ENCODE data around the gene ERC2. TPM values are rescaled to one million over a fixed set of nuclear protein-coding genes. Genes with fewer than 3 reads are reported as not detected.

Gene ERC2
- total RNA-seq, 1 donor from 2014 or later = 7.4 TPM

GRCh38 chr3:55476515-55476914 is 991.8 kb downstream of the ERC2 start:
- Histone ChIP-seq H3K9ac (ENCODE audit: low read length) (peak overlapping the region; percentile 99), H3K36me3 (ENCODE audit: insufficient read depth, low read length) (peaks cover 57% of the 10 kb centered on the region)
- DNase-seq (ENCODE audit: low read depth) = peak; percentile 95

DNA sequence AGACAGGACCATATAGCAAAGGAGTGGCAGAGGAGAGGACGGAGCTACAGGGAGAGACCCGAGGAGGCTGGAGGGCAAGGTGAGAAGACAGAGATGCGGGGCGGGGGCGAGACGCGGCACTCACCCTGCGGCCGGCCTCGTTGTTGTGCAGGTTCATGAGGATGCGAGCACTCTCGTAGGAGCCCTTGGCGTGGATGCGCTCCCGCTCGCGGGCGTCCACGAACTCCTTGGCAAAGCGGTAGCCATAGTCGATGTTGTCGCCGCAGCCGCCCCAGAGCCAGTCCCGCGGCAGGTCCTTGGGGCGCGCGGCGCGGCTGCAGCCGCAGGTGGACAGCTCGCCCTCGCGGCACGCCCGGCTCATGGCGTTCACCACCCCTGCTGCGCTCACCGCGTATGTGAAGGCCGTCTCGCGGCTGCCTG is 994.0 kb downstream of the ERC2 start:
- Mint-ChIP-seq H3K27me3 (ENCODE audit: low read depth, unreplicated experiment) (peaks cover 10% of the 10 kb centered on the region), H3K36me3 (ENCODE audit: low read depth, unreplicated experiment) (peaks cover 37% of the 10 kb centered on the region), H3K4me3 (ENCODE audit: unreplicated experiment) (peak overlapping the region; percentile 66), H3K9me3 (ENCODE audit: unreplicated experiment) (no peaks in the 10 kb centered on the region), H3K4me1 (ENCODE audit: low read depth, unreplicated experiment) (peaks cover 26% of the 10 kb centered on the region), H3K27ac (ENCODE audit: unreplicated experiment) (no peak overlapping the region)
- DNase-seq (ENCODE audit: low read depth) (no peak), FAIRE-seq (no peak)
- no peak overlapping the region for H2AFZ ChIP-seq (ENCODE audit: low read depth, low read length)
- peak overlapping the region; percentile 70 for H3K9ac ChIP-seq (ENCODE audit: low read length)
- H4K20me1 ChIP-seq (ENCODE audit: insufficient read depth, low read length) = peaks cover 54% of the 10 kb centered on the region
- peaks cover 51% of the 10 kb centered on the region for H3K4me1 ChIP-seq (ENCODE audit: insufficient read depth, low read length)
- peak overlapping the region; percentile 33 for H3K27ac ChIP-seq (ENCODE audit: low read depth, low read length)
- no peaks in the 10 kb centered on the region for H3K27me3 ChIP-seq (ENCODE audit: insufficient read depth, low read length)
- H3K4me3 ChIP-seq (ENCODE audit: insufficient read depth, low read depth, low read length) = no peak overlapping the region
- peak overlapping the region; percentile 68 for H3K4me2 ChIP-seq (ENCODE audit: low read length)
- H3K36me3 ChIP-seq (ENCODE audit: insufficient read depth, low read length) = peaks cover 66% of the 10 kb centered on the region
- TF ChIP-seq EZH2 (IDR thresholded peaks at IDR 0.05; ENCODE audit: insufficient read depth, low read length) (no peak), CTCF (IDR thresholded peaks at IDR 0.05; ENCODE audit: insufficient read depth, low read depth, low read length) (no peak)
- no peaks in the 10 kb centered on the region for H3K9me3 ChIP-seq (ENCODE audit: insufficient read depth, low read depth, low read length)
- H3K79me2 ChIP-seq (ENCODE audit: insufficient read depth, low read length) = peaks cover 95% of the 10 kb centered on the region

More at GRCh38 chr3:55476515-55476914, 991.8 kb downstream of the ERC2 start:
- Histone ChIP-seq H3K27ac (ENCODE audit: low read depth, low read length) (peak overlapping the region; percentile 97), H3K4me2 (ENCODE audit: low read length) (peak overlapping the region; percentile 97), H4K20me1 (ENCODE audit: insufficient read depth, low read length) (peaks cover 42% of the 10 kb centered on the region), H3K4me1 (ENCODE audit: insufficient read depth, low read length) (peaks cover 38% of the 10 kb centered on the region), H3K4me3 (ENCODE audit: insufficient read depth, low read depth, low read length) (peak overlapping the region; percentile 95), H3K79me2 (ENCODE audit: insufficient read depth, low read length) (peaks cover 97% of the 10 kb centered on the region), H2AFZ (ENCODE audit: low read depth, low read length) (no peak overlapping the region), H3K27me3 (ENCODE audit: insufficient read depth, low read length) (no peaks in the 10 kb centered on the region), H3K9me3 (ENCODE audit: insufficient read depth, low read depth, low read length) (no peaks in the 10 kb centered on the region)
- TF ChIP-seq CTCF (IDR thresholded peaks at IDR 0.05; ENCODE audit: insufficient read depth, low read depth, low read length) = no peak
- no peak for TF ChIP-seq EZH2 (IDR thresholded peaks at IDR 0.05; ENCODE audit: insufficient read depth, low read length)
- Mint-ChIP-seq H3K27me3 (ENCODE audit: low read depth, unreplicated experiment) (peaks cover 10% of the 10 kb centered on the region), H3K9me3 (ENCODE audit: unreplicated experiment) (no peaks in the 10 kb centered on the region), H3K4me1 (ENCODE audit: low read depth, unreplicated experiment) (peaks cover 32% of the 10 kb centered on the region), H3K27ac (ENCODE audit: unreplicated experiment) (peak overlapping the region; percentile 76), H3K4me3 (ENCODE audit: unreplicated experiment) (no peak overlapping the region), H3K36me3 (ENCODE audit: low read depth, unreplicated experiment) (peaks cover 33% of the 10 kb centered on the region)
- FAIRE-seq = peak; percentile 96

DNA sequence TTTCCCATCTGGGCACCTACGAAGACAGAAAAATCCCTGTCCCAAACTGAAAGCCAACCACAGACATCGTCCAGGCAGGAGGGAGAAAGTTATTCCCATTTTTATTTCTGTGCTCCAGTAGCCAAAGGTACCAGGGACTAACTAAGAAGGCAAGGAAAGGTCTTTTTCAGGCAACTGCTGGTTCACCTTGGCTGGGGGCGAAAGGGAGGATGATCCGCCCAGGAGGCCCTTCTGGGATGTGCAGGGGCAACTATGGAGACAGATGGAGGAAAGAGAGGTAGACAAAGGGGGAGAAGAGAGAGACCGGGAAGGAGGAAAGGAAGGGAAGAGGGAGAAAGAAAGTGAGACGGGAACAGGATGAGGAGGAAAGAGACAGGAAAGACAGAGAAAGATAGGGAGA is 994.5 kb downstream of the ERC2 start:
- peaks cover 94% of the 10 kb centered on the region for H3K79me2 ChIP-seq (ENCODE audit: insufficient read depth, low read length)
- no peak for FAIRE-seq
- Mint-ChIP-seq H3K36me3 (ENCODE audit: low read depth, unreplicated experiment) (peaks cover 37% of the 10 kb centered on the region), H3K27ac (ENCODE audit: unreplicated experiment) (peak overlapping the region; percentile 77), H3K4me1 (ENCODE audit: low read depth, unreplicated experiment) (peaks cover 25% of the 10 kb centered on the region), H3K27me3 (ENCODE audit: low read depth, unreplicated experiment) (peaks cover 10% of the 10 kb centered on the region), H3K4me3 (ENCODE audit: unreplicated experiment) (peak overlapping the region; percentile 66), H3K9me3 (ENCODE audit: unreplicated experiment) (no peaks in the 10 kb centered on the region)
- H3K4me2 ChIP-seq (ENCODE audit: low read length) = peak overlapping the region; percentile 68
- peaks cover 55% of the 10 kb centered on the region for H3K4me1 ChIP-seq (ENCODE audit: insufficient read depth, low read length)
- peaks cover 56% of the 10 kb centered on the region for H4K20me1 ChIP-seq (ENCODE audit: insufficient read depth, low read length)
- H3K27ac ChIP-seq (ENCODE audit: low read depth, low read length) = peak overlapping the region; percentile 33
- no peak overlapping the region for H3K4me3 ChIP-seq (ENCODE audit: insufficient read depth, low read depth, low read length)
- no peaks in the 10 kb centered on the region for H3K27me3 ChIP-seq (ENCODE audit: insufficient read depth, low read length)
- peaks cover 66% of the 10 kb centered on the region for H3K36me3 ChIP-seq (ENCODE audit: insufficient read depth, low read length)
- H3K9ac ChIP-seq (ENCODE audit: low read length) = peak overlapping the region; percentile 70
- H2AFZ ChIP-seq (ENCODE audit: low read depth, low read length) = no peak overlapping the region
- TF ChIP-seq EZH2 (IDR thresholded peaks at IDR 0.05; ENCODE audit: insufficient read depth, low read length) = no peak
- no peak for TF ChIP-seq CTCF (IDR thresholded peaks at IDR 0.05; ENCODE audit: insufficient read depth, low read depth, low read length)
- no peaks in the 10 kb centered on the region for H3K9me3 ChIP-seq (ENCODE audit: insufficient read depth, low read depth, low read length)
- DNase-seq (ENCODE audit: low read depth) = no peak

All from astrocyte (in vitro differentiated cells and primary cell).